GM23248 (cell line): ENCODE results near the gene ZNF639.

Experiments used
- EZH2 ChIP-seq: fragments of 200-600 bp; sonication (generic); IDR thresholded peaks from 2 replicates; pipeline ENCODE4 v1.6.1; 2018; ENCODE audit warnings: antibody characterized with exemption, mild to moderate bottlenecking; ENCODE audit not compliant: insufficient read depth, poor library complexity, severe bottlenecking
- EZH2phosphoT487 ChIP-seq: fragments of 200-600 bp; sonication (generic); IDR thresholded peaks from 2 replicates; pipeline ENCODE4 v1.6.1; 2018; ENCODE audit warnings: antibody characterized with exemption, moderate library complexity, mild to moderate bottlenecking, low read depth; ENCODE audit not compliant: insufficient read depth

DNA sequence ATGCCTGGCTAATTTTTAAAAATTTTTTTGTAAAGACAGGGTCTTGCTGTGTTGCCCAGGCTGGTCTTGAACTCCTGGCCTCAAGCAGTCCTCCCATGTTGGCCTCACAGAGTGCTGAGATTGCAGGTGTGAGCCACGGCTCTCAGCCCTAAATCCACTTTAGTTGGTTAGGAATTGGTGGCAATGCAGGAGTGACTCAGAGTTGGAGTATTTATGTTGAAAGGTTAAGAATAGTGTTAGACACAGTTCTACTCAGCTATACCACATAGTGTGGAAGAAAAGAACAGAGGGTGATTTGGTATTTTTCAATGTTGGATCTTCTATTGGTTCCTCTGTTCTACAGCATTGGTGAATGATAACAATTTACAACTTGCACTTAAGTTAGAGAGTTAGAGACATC lies 7.6 kb downstream of the ZNF639 start:
- TF ChIP-seq EZH2phosphoT487, result no peak
- no peak for TF ChIP-seq EZH2
